GM18907 (cell line): ENCODE data around the gene PPFIBP1.
"Not testable (repeated sequence)": the region's sequence is repeated elsewhere in the genome, so short reads cannot be mapped to it uniquely, and the experiment has no call there.

Experiments
- ATAC-seq: cut with Tn5 transposase; IDR thresholded peaks from one replicate; pipeline ENCODE4 v1.9.1; 2021; ENCODE audit warnings: mild to moderate bottlenecking, moderate library complexity; ENCODE audit not compliant: unreplicated experiment

The PPFIBP1 gene

DNA sequence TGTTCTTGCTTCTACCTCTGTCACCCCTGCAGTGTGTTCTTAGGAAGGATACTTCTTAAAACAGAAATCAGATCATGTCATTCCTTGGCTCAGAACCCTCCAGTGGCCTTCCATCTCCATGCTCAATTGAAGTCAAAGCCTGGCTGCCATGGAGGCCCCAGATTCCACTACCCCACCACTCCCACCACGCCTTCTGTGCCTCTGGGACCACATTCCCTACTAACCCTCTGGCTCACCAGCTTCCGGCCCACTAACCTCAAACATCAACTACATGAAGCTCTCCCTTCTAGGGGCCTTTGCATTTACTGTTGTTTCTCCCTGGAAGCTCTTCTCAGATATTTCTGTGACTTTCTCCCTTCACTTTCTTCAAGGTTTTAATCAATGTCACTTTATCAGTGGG lies 96.1 kb downstream of the PPFIBP1 start:
- ATAC-seq: no peak

DNA sequence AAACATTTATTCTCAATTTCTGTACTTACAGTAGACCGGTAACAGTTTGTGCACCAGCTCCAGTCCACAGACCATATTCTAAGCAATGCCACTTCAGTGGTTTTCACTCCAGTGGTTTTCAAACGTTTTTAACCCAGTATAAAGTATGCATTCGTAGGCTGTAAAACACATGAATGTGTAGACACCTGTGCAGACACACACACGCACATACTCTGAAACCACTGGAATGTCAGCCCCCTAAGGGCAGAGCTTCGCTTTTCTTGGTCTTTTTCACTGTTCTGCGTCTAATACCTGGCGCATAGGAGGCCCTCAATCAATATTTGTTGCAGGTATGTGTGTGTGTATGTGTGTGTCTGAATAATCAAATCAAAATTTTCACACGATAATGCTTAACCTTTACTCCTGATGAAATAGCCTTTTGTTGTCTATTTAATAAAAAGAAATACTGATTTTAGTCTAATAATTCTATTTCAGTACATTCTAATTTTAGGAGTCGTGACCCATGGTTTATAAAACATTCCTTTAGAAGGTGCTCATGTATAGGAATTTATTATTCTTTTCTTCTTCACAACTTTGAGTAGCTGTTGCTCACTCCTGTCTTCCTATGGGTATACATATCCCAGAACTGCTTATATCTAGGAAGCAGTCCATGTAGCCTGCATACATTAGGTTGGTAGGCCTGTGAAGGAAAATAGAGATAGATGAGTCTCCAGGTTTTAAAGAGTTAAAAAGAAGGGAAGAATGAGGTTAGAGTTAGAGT lies 98.6 kb downstream of the PPFIBP1 start:
- ATAC-seq: no peak

DNA sequence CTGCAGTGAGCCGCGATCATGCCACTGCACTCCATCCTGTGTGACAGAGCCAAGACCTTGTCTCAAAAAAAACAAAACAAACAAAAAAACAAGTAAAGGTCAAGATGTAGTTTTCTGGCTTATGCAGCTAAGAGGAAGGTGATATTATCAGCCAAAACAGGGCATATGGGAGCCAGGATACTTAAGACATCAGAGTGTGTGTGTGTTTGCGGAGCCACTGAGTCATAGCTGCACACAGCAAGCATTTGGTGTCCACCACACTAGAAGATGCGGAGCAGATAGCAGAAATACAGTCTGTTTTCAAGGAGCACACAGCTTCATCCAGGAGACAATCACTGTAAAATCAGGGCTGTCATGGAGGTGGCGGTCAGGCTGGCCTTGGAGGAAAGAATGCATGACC lies 99.6 kb downstream of the PPFIBP1 start:
- ATAC-seq: no peak

DNA sequence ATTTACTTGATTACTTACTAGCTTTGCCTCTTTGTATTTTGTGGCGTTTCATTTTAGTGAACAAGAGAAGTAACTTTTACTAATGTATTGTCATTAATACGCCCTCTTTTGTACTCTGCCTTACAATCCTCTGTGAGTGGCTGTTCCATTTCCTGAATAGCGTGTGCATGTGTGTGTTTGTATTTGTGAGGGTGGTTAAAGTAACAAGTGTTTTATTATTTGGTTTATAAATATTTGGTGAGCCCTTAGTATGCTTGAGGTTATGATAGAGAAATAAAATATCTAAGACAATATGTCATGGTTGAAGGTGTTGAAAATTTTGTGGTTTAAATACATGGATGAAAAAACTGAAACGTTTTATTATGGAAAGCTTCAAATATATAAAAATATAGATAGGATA lies 100.6 kb downstream of the PPFIBP1 start:
- ATAC-seq: no peak

DNA sequence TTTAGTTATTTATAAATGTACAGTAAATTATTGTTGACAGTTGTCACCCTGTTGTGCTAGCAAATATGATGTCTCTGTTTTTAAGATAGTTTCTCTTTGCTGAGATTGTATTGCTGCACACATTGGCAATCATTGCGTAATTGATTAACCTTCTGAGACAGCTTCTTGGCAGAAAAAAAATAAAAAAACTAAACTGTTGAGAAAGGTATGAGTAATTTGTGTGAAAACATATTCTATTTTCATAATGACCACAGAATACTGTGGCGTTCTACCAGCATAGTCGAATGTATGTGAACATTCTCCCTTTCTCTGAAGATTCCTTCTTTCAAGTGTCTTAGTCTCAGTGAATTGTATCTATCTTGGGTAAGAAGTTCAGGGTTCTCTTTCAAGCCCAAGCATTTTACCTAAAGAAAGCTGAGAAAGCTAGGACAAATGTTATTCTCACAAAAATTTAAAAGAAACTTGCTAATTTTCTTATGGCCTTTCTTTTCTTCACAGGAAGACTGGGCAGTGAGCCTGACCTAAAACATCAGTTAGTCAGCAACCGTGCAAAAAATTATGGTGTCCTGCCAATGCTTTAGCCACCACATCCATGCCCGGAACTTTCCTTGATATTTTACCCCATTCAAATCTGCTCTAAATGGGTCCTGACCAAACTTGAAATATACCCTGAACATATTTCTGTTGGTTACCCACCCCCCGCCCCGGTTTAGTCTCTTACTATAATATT lies 103.3 kb downstream of the PPFIBP1 start:
- ATAC-seq: peak; percentile 81

DNA sequence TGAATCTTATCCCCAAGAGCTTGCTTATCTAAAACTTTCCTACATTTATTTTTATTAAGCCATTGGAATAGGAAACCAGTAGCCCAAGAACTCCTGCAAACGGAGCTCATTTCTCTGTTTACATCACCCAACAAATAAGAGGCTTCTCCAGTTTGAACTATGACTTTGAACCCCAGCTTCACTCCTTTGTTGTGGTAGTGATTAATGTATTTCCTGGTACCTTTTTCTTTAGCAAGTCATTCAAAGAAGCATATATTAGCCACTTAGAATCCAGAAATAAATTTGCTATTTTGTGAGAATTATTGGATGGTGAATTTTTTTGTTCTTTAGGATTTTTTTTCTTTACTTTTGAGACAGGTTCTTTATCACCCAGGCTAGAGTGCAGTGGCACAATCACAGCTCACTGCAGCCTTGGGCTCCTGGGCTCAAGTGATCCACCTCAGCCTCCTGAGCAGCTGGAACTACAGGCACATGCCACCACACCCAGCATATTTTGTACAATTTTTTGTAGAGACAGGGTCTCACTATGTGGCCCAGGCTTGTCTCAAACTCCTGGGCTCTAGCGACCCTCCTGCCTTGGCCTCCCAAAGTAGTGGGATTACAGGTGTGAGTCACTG lies 104.0 kb downstream of the PPFIBP1 start:
- not testable (repeated sequence) for ATAC-seq

DNA sequence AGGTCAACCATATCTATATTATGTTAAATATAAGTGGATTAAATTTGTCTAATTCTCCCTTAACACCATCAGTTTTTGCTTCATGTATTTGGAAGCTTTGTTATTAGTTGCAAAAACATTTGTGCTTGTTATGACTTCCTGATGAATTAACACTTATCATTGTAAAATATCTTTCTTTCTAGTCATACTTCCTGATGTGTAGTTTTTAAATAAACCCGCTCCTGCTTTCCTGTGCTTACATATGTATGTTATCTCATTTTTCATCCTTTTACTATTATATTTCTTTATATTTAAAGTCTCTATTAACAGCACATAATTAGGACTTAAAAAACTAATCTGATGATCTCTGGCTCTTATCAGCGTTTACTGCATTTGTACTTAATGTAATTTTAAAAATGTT lies 106.2 kb downstream of the PPFIBP1 start:
- ATAC-seq: not testable (repeated sequence)

DNA sequence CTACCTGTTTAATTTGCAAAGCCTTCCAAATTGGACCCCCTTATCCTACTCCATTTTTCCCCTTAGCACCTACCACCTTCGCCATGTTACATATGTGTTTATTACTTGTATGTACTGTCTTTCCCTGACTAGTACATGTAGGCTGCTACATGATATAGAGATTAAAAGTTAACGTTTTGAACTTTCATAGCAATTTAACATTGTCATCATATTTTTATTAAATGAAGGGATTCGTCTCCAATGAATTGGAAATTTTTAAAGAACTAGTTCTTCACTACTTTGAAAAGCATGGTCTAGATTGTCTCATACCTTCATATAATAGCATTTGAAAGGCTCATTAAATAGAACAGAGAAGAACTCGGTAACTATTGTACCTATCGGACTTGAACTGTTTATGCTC lies 107.4 kb downstream of the PPFIBP1 start:
- no peak for ATAC-seq

DNA sequence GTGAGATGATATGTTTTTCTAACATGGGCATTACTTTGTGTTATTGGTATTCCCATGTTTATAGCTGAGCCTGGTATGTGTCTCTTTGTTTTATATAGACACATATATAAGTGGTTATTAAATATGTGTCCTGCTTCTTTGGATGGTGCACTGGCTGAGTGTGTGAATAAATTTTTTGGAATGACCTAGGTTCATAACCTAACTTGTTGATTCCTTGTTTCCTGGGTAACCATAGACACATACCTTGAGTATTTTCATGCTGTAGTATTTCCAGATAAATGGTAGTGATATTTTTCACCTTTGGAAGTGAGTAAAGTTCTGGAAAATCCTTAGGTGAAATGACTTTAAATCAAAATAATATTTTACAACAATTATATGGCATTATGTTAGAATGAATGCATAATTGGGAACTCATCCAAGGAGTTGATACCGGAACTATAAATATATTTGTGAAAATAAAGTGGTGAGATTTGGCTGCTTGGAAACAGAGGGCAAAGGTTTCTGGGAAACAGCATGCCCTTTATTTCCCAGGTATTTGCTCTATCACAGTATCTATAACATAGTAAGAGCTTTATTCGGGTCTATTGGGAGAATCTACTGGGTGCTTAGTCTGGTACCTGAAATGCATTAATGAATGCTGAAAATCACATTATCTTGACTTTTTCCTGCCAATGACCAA lies 107.9 kb downstream of the PPFIBP1 start:
- ATAC-seq: no peak

DNA sequence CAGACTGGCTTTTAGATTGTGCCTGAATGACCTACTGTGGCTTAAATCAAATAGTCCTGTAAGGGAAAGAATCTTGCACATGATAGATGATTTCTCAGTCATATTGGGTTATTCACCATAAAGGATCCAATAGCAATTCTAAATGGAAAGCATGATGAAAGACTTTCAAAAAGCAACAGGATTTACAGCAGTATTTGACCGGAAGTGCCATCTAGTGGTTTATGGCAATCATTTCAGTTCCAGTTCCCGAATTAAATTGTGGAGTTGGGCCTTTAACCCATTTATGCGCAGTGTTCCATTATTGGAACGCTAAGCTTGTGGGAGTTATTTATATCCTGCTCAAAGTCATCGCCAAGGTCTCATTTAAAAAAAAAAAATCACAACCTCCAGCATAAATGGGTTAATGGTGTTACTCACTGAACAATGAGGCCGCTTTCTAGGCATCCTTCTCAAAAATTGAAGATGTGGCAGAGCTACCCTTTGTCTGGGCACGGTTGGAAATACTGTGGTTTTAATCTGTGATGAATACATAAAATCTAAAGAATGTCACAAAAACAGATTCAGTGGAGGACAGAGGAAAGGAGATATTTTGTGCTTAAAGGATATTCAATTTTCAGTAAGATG lies 111.5 kb downstream of the PPFIBP1 start:
- ATAC-seq: no peak

DNA sequence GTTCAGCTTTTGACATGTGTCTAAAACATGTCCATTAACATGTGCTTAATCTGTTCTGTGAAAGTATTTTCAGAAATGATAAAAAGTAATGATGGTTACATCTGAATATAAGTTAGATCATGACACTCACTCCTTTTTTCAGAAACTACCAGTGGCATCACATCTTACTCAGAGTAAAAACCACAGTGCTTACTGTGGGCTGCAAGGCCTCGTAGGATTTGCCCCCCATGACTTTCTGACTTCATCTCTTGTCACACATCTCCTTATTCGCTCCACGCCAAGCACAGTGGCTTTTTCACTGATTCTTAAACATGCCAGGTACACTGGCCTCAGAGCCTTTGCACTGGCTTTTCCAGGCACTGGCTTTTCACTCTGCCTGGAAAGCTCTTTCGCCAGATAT lies 112.6 kb downstream of the PPFIBP1 start:
- not testable (repeated sequence) for ATAC-seq

DNA sequence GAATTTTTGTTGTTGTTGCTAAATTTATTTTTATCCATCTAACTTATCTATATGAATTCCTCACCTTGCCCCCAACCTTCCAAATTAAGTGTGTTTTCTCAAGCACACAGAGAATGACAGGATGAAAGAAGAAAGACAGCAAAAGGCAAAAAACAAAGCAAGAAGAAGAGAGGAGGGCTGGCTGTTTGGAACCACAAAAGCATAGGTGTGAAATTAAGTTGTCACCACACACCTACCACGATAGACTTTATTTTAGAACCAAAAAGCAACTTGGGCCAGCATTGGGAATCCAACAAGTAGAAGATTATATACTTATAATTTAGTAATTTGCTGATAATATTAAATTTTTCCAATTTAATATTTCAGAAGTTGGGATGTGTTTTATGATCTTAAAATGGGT lies 113.5 kb downstream of the PPFIBP1 start:
- no peak for ATAC-seq

DNA sequence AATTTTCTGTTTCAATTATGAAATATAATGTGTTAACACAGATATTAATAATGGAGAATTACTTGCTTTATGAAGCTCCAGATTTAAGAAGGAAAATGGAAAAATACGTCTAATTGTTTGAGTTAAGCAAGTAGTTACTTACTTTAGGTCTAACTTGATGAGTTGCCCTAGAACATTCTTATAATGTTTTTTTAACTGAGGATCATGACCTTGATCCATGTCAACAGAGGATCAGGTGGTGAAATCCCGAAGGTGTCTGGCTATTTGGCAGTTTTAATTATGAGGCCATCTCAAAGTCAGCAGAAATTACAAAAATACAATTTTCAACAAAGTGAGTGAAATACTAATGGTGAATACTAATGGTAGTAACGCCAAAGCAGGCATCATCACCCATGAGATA lies 115.3 kb downstream of the PPFIBP1 start:
- no peak for ATAC-seq

DNA sequence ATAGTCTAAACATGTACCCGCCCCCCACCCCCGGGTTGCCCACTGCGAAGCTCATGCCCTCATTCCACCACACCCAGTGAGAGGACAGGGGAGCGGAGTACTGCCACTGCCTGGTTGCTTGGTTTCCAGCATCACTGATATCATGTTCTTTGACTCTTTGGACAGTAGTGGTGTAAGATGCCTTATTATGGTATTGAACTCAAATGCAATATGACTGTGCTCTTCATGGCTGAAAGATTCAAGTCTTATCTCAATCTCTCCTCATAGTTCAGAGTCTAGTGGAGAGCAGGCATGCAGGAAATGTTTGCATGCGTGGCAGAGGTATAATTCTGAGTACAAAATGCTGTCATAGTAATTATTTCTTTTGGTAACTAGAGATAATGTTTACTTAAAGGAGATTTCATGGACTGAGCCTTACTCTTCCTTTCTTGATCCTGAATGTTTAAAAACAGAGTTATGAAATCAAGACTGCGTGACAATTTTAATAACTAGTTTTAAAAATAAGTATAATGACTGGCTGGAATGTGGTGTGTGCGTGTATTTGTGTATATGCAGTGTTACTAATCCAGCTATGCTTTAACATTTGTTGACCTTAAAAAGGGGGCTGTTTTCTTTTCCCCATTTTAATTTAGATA lies 116.7 kb downstream of the PPFIBP1 start:
- ATAC-seq: not testable (repeated sequence)

DNA sequence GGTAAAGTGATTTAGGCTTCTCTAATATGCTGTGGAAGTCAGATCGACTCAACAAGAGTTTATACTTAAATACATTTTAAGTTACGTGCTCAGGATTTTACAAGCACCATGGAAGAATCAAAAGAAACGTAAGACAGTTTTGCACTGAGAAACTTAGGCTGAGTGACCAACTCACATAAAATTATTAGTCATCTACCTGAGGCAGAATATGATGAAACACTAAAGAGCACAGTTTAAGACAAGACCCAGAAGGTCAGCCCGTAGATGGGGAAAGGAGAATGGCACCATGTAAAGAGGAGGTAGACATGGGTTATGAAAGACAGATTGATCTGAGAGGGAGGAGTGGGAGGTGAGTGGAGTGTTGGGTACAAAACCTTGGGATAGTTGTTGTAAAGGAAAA lies 118.4 kb downstream of the PPFIBP1 start:
- ATAC-seq: not testable (repeated sequence)

DNA sequence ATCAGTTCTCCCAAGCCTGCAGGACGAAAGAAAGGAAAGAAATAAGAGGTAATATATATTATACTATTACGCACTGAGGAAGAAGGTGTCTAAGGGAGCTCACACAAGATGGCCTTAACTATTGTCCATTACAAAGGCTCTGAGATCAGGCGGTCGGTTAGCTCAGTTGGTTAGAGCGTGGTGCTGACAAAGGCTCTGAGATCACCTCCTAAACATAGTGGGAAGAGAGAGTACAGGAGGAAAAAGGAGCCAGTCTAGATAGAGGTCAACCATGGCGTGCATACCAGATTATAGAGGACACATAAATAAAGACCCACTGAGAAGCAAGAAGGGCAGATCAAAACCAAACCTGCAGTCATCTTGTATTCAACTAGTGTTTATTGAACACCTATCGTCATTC lies 118.9 kb downstream of the PPFIBP1 start:
- not testable (repeated sequence) for ATAC-seq

DNA sequence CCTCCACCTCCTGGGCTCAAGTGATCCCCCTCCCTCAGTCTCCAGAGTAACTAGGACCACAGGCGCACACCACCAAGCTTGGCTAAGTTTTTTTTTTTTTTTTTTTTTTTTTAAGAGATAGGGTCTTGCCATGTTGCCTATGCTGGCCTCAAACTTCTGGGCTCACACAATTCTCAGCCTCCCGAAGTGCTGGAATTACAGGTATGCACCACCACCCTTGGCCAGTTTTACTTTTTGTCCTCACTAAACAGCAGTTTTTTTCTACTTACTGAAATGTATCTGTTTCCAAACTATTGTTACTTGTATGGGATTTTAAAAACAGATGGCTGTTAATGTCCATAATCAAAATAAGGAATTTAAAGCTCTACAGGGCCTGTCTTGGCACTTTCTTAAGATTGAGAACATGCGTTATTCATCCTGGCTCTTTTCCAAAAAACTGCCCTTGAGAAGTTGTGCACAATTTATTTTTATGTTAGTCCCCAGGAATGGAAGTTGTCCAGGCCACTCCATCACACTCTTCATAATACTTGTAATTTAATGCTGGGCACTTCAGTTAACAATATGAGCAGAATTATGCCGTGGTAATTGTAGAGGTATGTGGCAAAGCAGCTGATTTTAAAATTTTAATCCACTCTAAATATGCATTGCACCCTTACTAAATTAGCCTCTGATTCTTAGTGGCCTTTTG lies 120.3 kb downstream of the PPFIBP1 start:
- ATAC-seq: no peak

DNA sequence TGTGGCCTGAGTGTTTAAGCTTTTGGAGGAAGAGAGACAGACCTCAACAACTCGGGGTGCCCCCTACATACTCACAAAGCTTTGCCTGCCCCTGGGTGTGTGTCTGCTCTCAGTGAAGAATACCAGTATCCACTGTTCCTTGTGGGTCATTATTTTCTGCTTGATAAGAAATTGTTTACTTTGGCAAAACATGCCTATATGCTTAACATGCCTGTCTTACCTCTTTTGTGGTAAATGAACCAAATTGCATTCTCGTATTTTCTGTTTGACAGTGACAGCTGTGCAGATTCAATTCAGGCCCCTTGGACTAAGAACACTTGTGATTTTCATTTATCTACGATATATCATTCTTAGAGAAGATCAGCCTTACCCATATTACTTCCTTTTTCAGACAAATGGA lies 121.7 kb downstream of the PPFIBP1 start:
- no peak for ATAC-seq

DNA sequence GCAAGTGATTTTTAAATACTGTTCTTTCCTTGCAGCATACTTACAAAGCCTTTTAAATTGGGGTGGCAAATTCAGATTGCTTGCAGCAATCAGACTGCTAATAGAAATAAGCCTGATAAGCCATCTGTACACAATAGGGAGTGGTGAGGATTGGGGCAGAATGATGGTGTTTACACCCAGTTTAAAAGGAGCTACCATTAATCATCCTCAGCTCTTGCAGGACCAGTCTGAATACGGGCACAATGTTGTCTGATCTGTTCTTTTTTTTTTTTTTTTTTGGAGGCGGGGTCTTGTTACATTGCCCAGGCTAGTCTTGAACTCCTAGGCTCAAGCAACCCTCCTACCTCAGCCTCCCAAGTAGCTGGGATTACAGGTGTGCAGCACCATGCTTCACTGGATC lies 122.1 kb downstream of the PPFIBP1 start:
- ATAC-seq: no peak

DNA sequence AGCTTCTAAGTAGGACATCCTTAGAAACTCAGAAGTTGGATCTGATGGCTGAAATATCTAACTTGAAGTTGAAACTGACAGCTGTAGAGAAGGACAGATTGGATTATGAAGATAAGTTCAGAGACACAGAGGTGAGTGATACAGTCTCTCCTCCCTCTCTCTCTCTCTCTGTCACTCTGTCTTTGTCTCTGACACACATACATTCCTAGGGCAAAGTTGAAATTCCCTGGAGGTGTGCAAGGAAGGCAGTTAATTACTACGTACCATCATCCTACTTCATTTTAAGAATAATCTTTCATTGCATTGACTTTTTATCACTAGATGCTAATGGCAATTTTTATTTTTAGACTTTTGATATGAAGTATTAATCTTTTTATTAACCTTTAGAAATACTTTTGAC lies 126.0 kb downstream of the PPFIBP1 start:
- ATAC-seq: no peak
